Activated naive CD8-positive, alpha-beta T cell (primary cell): ENCODE data around the gene NR2C2AP.
"Not testable (repeated sequence)": the region's sequence is repeated elsewhere in the genome, so short reads cannot be mapped to it uniquely, and the experiment has no call there.

ENCODE experiments used
- H3K27ac Mint-ChIP-seq: one replicate; pipeline ENCODE4 v1.8.0; 2021; ENCODE audit warnings: mixed read lengths
- H3K27me3 Mint-ChIP-seq: one replicate; pipeline ENCODE4 v1.8.0; 2021; ENCODE audit warnings: mixed read lengths
- H3K36me3 Mint-ChIP-seq: one replicate; pipeline ENCODE4 v1.8.0; 2021; ENCODE audit warnings: mixed read lengths
- H3K4me1 Mint-ChIP-seq: one replicate; pipeline ENCODE4 v1.8.0; 2021; ENCODE audit warnings: low read depth, mixed read lengths
- H3K4me3 Mint-ChIP-seq: one replicate; pipeline ENCODE4 v1.8.0; 2021; ENCODE audit warnings: mild to moderate bottlenecking, mixed read lengths
- H3K9me3 Mint-ChIP-seq: one replicate; pipeline ENCODE4 v1.8.0; 2021; ENCODE audit warnings: low read depth, mixed read lengths

The NR2C2AP gene

GRCh38 chr19:19179548-19180441, 23.4 kb downstream of the NR2C2AP start:
- Mint-ChIP-seq H3K9me3 (no peaks in the 10 kb centered on the region), H3K27ac (no peak overlapping the region), H3K27me3 (no peaks in the 10 kb centered on the region), H3K4me3 (no peak overlapping the region), H3K4me1 (no peaks in the 10 kb centered on the region), H3K36me3 (no peaks in the 10 kb centered on the region)

GRCh38 chr19:19176950-19177349, 26.3 kb downstream of the NR2C2AP start:
- Mint-ChIP-seq H3K27ac (no peak overlapping the region), H3K4me3 (no peak overlapping the region), H3K36me3 (no peaks in the 10 kb centered on the region), H3K4me1 (no peaks in the 10 kb centered on the region), H3K27me3 (no peaks in the 10 kb centered on the region), H3K9me3 (no peaks in the 10 kb centered on the region)

- H3K9me3 Mint-ChIP-seq, H3K27me3 Mint-ChIP-seq, H3K27ac Mint-ChIP-seq, H3K4me3 Mint-ChIP-seq, H3K36me3 Mint-ChIP-seq: not testable (repeated sequence)
- H3K4me1 Mint-ChIP-seq = peaks cover 13% of the 10 kb centered on the region
These were observed 30.0 kb downstream of the NR2C2AP start for GRCh38 chr19:19173243-19173642.

- Mint-ChIP-seq H3K4me3 (no peak overlapping the region), H3K27ac (no peak overlapping the region), H3K4me1 (peaks cover 13% of the 10 kb centered on the region), H3K9me3 (no peaks in the 10 kb centered on the region), H3K36me3 (no peaks in the 10 kb centered on the region), H3K27me3 (no peaks in the 10 kb centered on the region)
These were observed 31.2 kb downstream of the NR2C2AP start for GRCh38 chr19:19171821-19172532.

GRCh38 chr19:19170873-19171672, 32.1 kb downstream of the NR2C2AP start:
- Mint-ChIP-seq H3K27ac (no peak overlapping the region), H3K4me3 (peak overlapping the region; percentile 61), H3K27me3 (no peaks in the 10 kb centered on the region), H3K4me1 (peaks cover 13% of the 10 kb centered on the region), H3K9me3 (no peaks in the 10 kb centered on the region), H3K36me3 (no peaks in the 10 kb centered on the region)

GRCh38 chr19:19170053-19170872, 33.0 kb downstream of the NR2C2AP start, which contains the start of gene MEF2B:
Gene MEF2B, minus strand, starts transcription at chr19:19170263. Its CDS starts 19,528 bp downstream, at chr19:19150735.
- peaks cover 13% of the 10 kb centered on the region for H3K4me1 Mint-ChIP-seq
- H3K9me3 Mint-ChIP-seq = no peaks in the 10 kb centered on the region
- no peak within 1 kb of the TSS for H3K27ac Mint-ChIP-seq
- H3K27me3 Mint-ChIP-seq = no peaks in the 10 kb centered on the region
- peak within 1 kb of the TSS; percentile 61 for H3K4me3 Mint-ChIP-seq
- H3K36me3 Mint-ChIP-seq = no peaks in the 10 kb centered on the region

- Mint-ChIP-seq H3K36me3 (no peaks in the 10 kb centered on the region), H3K27ac (no peak overlapping the region), H3K9me3 (no peaks in the 10 kb centered on the region), H3K4me1 (peaks cover 13% of the 10 kb centered on the region), H3K4me3 (peak overlapping the region; percentile 61), H3K27me3 (no peaks in the 10 kb centered on the region)
These were observed 33.8 kb downstream of the NR2C2AP start for GRCh38 chr19:19169236-19170052.

GRCh38 chr19:19167612-19168011, 35.6 kb downstream of the NR2C2AP start:
- Mint-ChIP-seq H3K27me3 (no peaks in the 10 kb centered on the region), H3K4me3 (no peak overlapping the region), H3K4me1 (peaks cover 13% of the 10 kb centered on the region), H3K9me3 (no peaks in the 10 kb centered on the region), H3K36me3 (no peaks in the 10 kb centered on the region), H3K27ac (no peak overlapping the region)

GRCh38 chr19:19165396-19165795, 37.8 kb downstream of the NR2C2AP start:
- H3K36me3 Mint-ChIP-seq = peaks cover 2% of the 10 kb centered on the region
- no peak overlapping the region for H3K27ac Mint-ChIP-seq
- H3K27me3 Mint-ChIP-seq = no peaks in the 10 kb centered on the region
- H3K4me3 Mint-ChIP-seq = no peak overlapping the region
- H3K4me1 Mint-ChIP-seq = peaks cover 10% of the 10 kb centered on the region
- no peaks in the 10 kb centered on the region for H3K9me3 Mint-ChIP-seq

GRCh38 chr19:19162495-19162894, 40.7 kb downstream of the NR2C2AP start:
- no peak overlapping the region for H3K4me3 Mint-ChIP-seq
- H3K9me3 Mint-ChIP-seq = no peaks in the 10 kb centered on the region
- no peak overlapping the region for H3K27ac Mint-ChIP-seq
- H3K36me3 Mint-ChIP-seq = peaks cover 2% of the 10 kb centered on the region
- peaks cover 2% of the 10 kb centered on the region for H3K4me1 Mint-ChIP-seq
- H3K27me3 Mint-ChIP-seq = no peaks in the 10 kb centered on the region

- H3K4me3 Mint-ChIP-seq = no peak overlapping the region
- no peaks in the 10 kb centered on the region for H3K27me3 Mint-ChIP-seq
- peaks cover 10% of the 10 kb centered on the region for H3K36me3 Mint-ChIP-seq
- H3K27ac Mint-ChIP-seq = no peak overlapping the region
- H3K9me3 Mint-ChIP-seq = no peaks in the 10 kb centered on the region
- H3K4me1 Mint-ChIP-seq = peaks cover 2% of the 10 kb centered on the region
These were observed 42.7 kb downstream of the NR2C2AP start for GRCh38 chr19:19160461-19161035.

GRCh38 chr19:19159534-19159933, 43.7 kb downstream of the NR2C2AP start:
- H3K27me3 Mint-ChIP-seq = no peaks in the 10 kb centered on the region
- no peak overlapping the region for H3K4me3 Mint-ChIP-seq
- H3K9me3 Mint-ChIP-seq = no peaks in the 10 kb centered on the region
- H3K4me1 Mint-ChIP-seq = peaks cover 2% of the 10 kb centered on the region
- H3K27ac Mint-ChIP-seq = no peak overlapping the region
- peaks cover 12% of the 10 kb centered on the region for H3K36me3 Mint-ChIP-seq

- Mint-ChIP-seq H3K4me1 (peaks cover 2% of the 10 kb centered on the region), H3K36me3 (peaks cover 13% of the 10 kb centered on the region), H3K27ac (no peak overlapping the region), H3K9me3 (no peaks in the 10 kb centered on the region), H3K4me3 (no peak overlapping the region), H3K27me3 (no peaks in the 10 kb centered on the region)
These were observed 45.4 kb downstream of the NR2C2AP start for GRCh38 chr19:19157808-19158207.
